GM12872 (cell line): Measurements from ENCODE around the gene GPATCH3.

Experiments used
- CTCF ChIP-seq: IDR thresholded peaks from 3 replicates; pipeline ENCODE4 v1.5.1; 2011; ENCODE audit warnings: low read depth, mild to moderate bottlenecking, low read length, moderate library complexity; ENCODE audit not compliant: insufficient read depth

GPATCH3 gene

GRCh38 chr1:26900001-26900814, at the start of gene GPATCH3:
GPATCH3 (minus strand) TSS chr1:26900467; CDS start chr1:26900442, 25 bp downstream.
- no peak for TF ChIP-seq CTCF

- TF ChIP-seq CTCF = no peak
Observed at GRCh38 chr1:26949926-26950319, 49.7 kb upstream of the GPATCH3 start.

GRCh38 chr1:26949266-26949925, 49.1 kb upstream of the GPATCH3 start:
- TF ChIP-seq CTCF = no peak

GRCh38 chr1:26946270-26946669, 46.0 kb upstream of the GPATCH3 start:
- TF ChIP-seq CTCF = no peak

GRCh38 chr1:26945728-26946127, 45.5 kb upstream of the GPATCH3 start:
- no peak for TF ChIP-seq CTCF

- no peak for TF ChIP-seq CTCF
Observed at GRCh38 chr1:26945138-26945537, 44.9 kb upstream of the GPATCH3 start.

- no peak for TF ChIP-seq CTCF
Observed at GRCh38 chr1:26942656-26943055, 42.4 kb upstream of the GPATCH3 start.
